ENCODE data around the gene GLI3. TPM values are rescaled to one million over a fixed set of nuclear protein-coding genes. Genes with fewer than 3 reads are reported as not detected.

Gene GLI3
- total and polyA plus RNA-seq, 2 of the 8 experiments (the other 6 are each of a cell fraction or from before 2014, with no cell fraction given) = 8.0 to 31.1 TPM

- no peak for TF ChIP-seq EZH2 (IDR thresholded peaks at IDR 0.05; ENCODE audit: low read depth, low read length, severe bottlenecking)
- no peak for TF ChIP-seq ATF3 (IDR thresholded peaks at IDR 0.05; ENCODE audit: insufficient read depth, low read depth, low read length)
- TF ChIP-seq SIRT6 (IDR thresholded peaks at IDR 0.05; ENCODE audit: low read length) = no peak
- no peak for TF ChIP-seq EGR1 (IDR thresholded peaks at IDR 0.05; ENCODE audit: borderline replicate concordance, low read depth, low read length)
- TF ChIP-seq E2F6 (IDR thresholded peaks at IDR 0.05) = no peak
- TF ChIP-seq NANOG (IDR thresholded peaks at IDR 0.05; ENCODE audit: insufficient read depth, low read depth, low read length, poor library complexity, severe bottlenecking) = no peak
- no peak for TF ChIP-seq RBBP5 (IDR thresholded peaks at IDR 0.05; ENCODE audit: borderline replicate concordance, low read depth, low read length)
- no peak for TF ChIP-seq CHD1 (IDR thresholded peaks at IDR 0.05; ENCODE audit: low read depth, low read length)
- no peak for TF ChIP-seq RXRA (IDR thresholded peaks at IDR 0.05; ENCODE audit: insufficient read depth, low read depth, low read length)
Observed at GRCh38 chr7:42232275-42232674, 4.7 kb downstream of the GLI3 start (continued).
